K562 (cell line): ENCODE data around the gene NR1H3. TPM values are rescaled to one million over a fixed set of nuclear protein-coding genes. Genes with fewer than 3 reads are reported as not detected.

Experiments
- ATAC-seq: fragments of 200-7000 bp; cut with Tn5 transposase; 3 replicates; pipeline ENCODE4 v1.9.1; 2020; ENCODE audit warnings: moderate library complexity
- BruUV-seq: library from RNA; stranded (reverse); fragments of 400-500 nt; replicated peaks from 2 replicates; lab custom pipeline; 2021; lab: Mats Ljungman, UMichigan
- CTCF ChIA-PET: fragments of 300-600 bp; formaldehyde crosslinking; extraction: SDS; loops from one replicate; lab custom pipeline; 2021; ENCODE audit warnings: low intra/inter-chr PET ratio; lab: Yijun Ruan, JAX
- POLR2A ChIA-PET: fragments of 300-600, 350-650 bp; sonication (Branson Sonifier 250); formaldehyde crosslinking; extraction: SDS; loops from one replicate; lab custom pipeline; 2021; ENCODE audit warnings: antibody characterized with exemption, inconsistent platforms; lab: Yijun Ruan, JAX
- DNase-seq, 4 experiments: peaks; one replicate each; pipeline versions ENCODE4 v3.0.0 to v3.0.0-alpha.2; 2011 to 2018; ENCODE audit warnings: low spot score in 3 of 4, mixed read lengths in 3 of 4; ENCODE audit errors: extremely low read depth in 1 of 4
- FAIRE-seq: peaks from 2 replicates; lab custom pipeline; 2011; peaks lifted over from hg19 to GRCh38; lab: Jason Lieb, UNC
- H2AFZ ChIP-seq: 2 replicates; pipeline ENCODE4 v1.6.0; 2011; ENCODE audit warnings: low read depth, low read length, control low read depth, inconsistent platforms
- H3K27ac ChIP-seq: fragments of 200-600 bp; 3 replicates; pipeline ENCODE4 v1.8.0; 2011; ENCODE audit warnings: low read depth, mild to moderate bottlenecking, control low read depth, inconsistent platforms, low read length, moderate library complexity, mixed read lengths; ENCODE audit errors: extremely low read depth
- H3K27me3 ChIP-seq, 2 experiments: fragments of 300-600 bp in 1 of 2; 2 replicates in 1 of 2; 3 replicates in 1 of 2; pipeline versions ENCODE4 v1.6.0 to v1.8.0; 2011; ENCODE audit warnings: inconsistent platforms in 2 of 2, low read length in 2 of 2, mild to moderate bottlenecking in 1 of 2, mixed read lengths in 1 of 2, moderate library complexity in 1 of 2; ENCODE audit not compliant: control insufficient read depth in 2 of 2, insufficient read depth in 2 of 2
- H3K36me3 ChIP-seq: fragments of 300-600 bp; 3 replicates; pipeline ENCODE4 v1.8.0; 2011; ENCODE audit warnings: mild to moderate bottlenecking, low read length, inconsistent platforms; ENCODE audit not compliant: control insufficient read depth, insufficient read depth
- H3K4me1 ChIP-seq, 2 experiments: fragments of 200-600 bp in 1 of 2; replicated peaks in 1 of 2; 2 replicates in 1 of 2; 3 replicates in 1 of 2; pipeline versions ENCODE4 v1.5.1 to v1.8.0; 2011; ENCODE audit warnings: inconsistent platforms in 2 of 2, low read length in 2 of 2, mild to moderate bottlenecking in 1 of 2, mixed read lengths in 1 of 2, moderate library complexity in 1 of 2; ENCODE audit not compliant: control insufficient read depth in 2 of 2, insufficient read depth in 2 of 2
- H3K4me2 ChIP-seq: 2 replicates; pipeline ENCODE4 v1.6.1; 2011; ENCODE audit warnings: low read length, control low read depth, inconsistent platforms, mixed read lengths; ENCODE audit not compliant: insufficient read depth
- H3K4me3 ChIP-seq: fragments of 200-600 bp; sonication (generic), shearing (Covaris generic); 2 replicates; pipeline ENCODE4 v1.5.1; 2016; ENCODE audit warnings: control low read depth, inconsistent platforms
- H3K79me2 ChIP-seq: fragments of 200-600 bp; 3 replicates; pipeline ENCODE4 v1.8.0; 2011; ENCODE audit warnings: low read length, inconsistent platforms; ENCODE audit not compliant: control insufficient read depth, insufficient read depth
- H3K9ac ChIP-seq, 2 experiments: 2 replicates each; pipeline versions ENCODE4 v1.6.0 to v1.6.1; 2011; ENCODE audit warnings: low read depth in 2 of 2, low read length in 2 of 2, control low read depth in 1 of 2, inconsistent platforms in 1 of 2, mild to moderate bottlenecking in 1 of 2, mixed read lengths in 1 of 2; ENCODE audit not compliant: insufficient read depth in 1 of 2
- H3K9me1 ChIP-seq: one replicate; pipeline ENCODE4 v1.6.0; 2011; ENCODE audit warnings: inconsistent platforms, mild to moderate bottlenecking, low read length, moderate library complexity; ENCODE audit not compliant: control insufficient read depth, insufficient read depth
- H3K9me3 ChIP-seq: replicated peaks from 2 replicates; pipeline ENCODE4 v1.5.1; 2011; ENCODE audit warnings: low read depth, low read length, inconsistent platforms; ENCODE audit not compliant: control insufficient read depth, insufficient read depth
- H4K20me1 ChIP-seq: replicated peaks from 2 replicates; pipeline ENCODE4 v1.6.1; 2011; ENCODE audit warnings: low read length, inconsistent platforms, mixed read lengths; ENCODE audit not compliant: control insufficient read depth, insufficient read depth
- MEF2D ChIP-seq: conservative IDR thresholded peaks from 2 replicates; pipeline ENCODE4 v1.6.1; 2016; ENCODE audit warnings: low read depth, missing genetic modification characterization, missing compliant biosample characterization
- MXD1 ChIP-seq: fragments of 250-450 bp; sonication (Bioruptor Pico); IDR thresholded peaks from 2 replicates; pipeline ENCODE4 v1.8.0; 2021; ENCODE audit warnings: borderline replicate concordance, mild to moderate bottlenecking, moderate library complexity; ENCODE audit not compliant: poor library complexity, severe bottlenecking
- SUPT5H ChIP-seq: fragments of 450-650 bp; IDR thresholded peaks from 2 replicates; pipeline ENCODE4 v1.6.1; 2016
- WGBS: fragments of 100-300 bp; shearing (Covaris generic); methylation state at CpG from one replicate; pipeline ENCODE4 v1.1.6; 2016; ENCODE audit warnings: low coverage, mixed read lengths; ENCODE audit not compliant: insufficient coverage; ENCODE audit errors: missing lambda C conversion rate; 5-methylcytosine and 5-hydroxymethylcytosine counted together
- in situ Hi-C: fragments of 300-500 bp; cut with MboI; formaldehyde crosslinking; loops from 4 replicates; pipeline ENCODE4 v1.15.0; 2018; ENCODE audit warnings: inconsistent platforms, mixed read lengths
- intact Hi-C: fragments of 100-400 bp; cut with micrococcal nuclease; formaldehyde crosslinking; loops from 2 replicates; pipeline ENCODE4 v1.14.2; 2022
- polyA plus RNA-seq, 8 experiments: library from polyadenylated mRNA; depleted of rRNA in 4 of 8; stranded (reverse) in 5 of 8; unstranded in 3 of 8; fragments of >200 nt; fragmentation: Nextera tagmentation in 2 of 8; fragmentation: Illumina TruSeq in 1 of 8; extraction: Ambion mirVana in 2 of 8; extraction: Trizol in 1 of 8; gene quantifications; 2 replicates each; pipeline versions ENCODE4 v1.2.1 to v1.2.3, GENCODE V29; 2011 to 2014; ENCODE audit warnings: inconsistent platforms in 1 of 8, missing spikeins in 1 of 8
- total RNA-seq, 7 experiments: library from RNA; depleted of rRNA in 6 of 7; stranded (reverse); fragments of >200 nt in 6 of 7; fragmentation: Illumina TruSeq in 2 of 7; extraction: Trizol in 2 of 7; gene quantifications; 2 replicates each; pipeline versions ENCODE4 v1.2.1 to v1.2.3, GENCODE V29; 2011 to 2021; ENCODE audit warnings: low replicate concordance in 1 of 7
- TF ChIP-seq, protein P1 (sequence below): sonication (generic); formaldehyde crosslinking; IDR thresholded peaks from 2 replicates; pipeline ENCODE4 v1.8.0; 2022; ENCODE audit warnings: missing genetic modification reagents, mild to moderate bottlenecking, borderline replicate concordance
- TF ChIP-seq, protein P2 (sequence below): fragments of 150-350 bp; IDR thresholded peaks from 2 replicates; pipeline ENCODE4 v1.6.1; 2014; ENCODE audit warnings: low read depth, mild to moderate bottlenecking, low read length, borderline replicate concordance

NR1H3 gene
- total and polyA plus RNA-seq, 9 of the 15 experiments (the other 6 are each of a cell fraction or from before 2014, with no cell fraction given), result 8.2 to 26.0 (median 11.9) TPM

- Histone ChIP-seq H3K9ac (no peak overlapping the region), H3K36me3 (peaks cover 78% of the 10 kb centered on the region), H3K27me3 (no peaks in the 10 kb centered on the region), H3K4me3 (no peak overlapping the region), H3K4me2 (no peak overlapping the region), H3K9me1 (no peaks in the 10 kb centered on the region), H3K4me1 (no peaks in the 10 kb centered on the region), H3K79me2 (no peaks in the 10 kb centered on the region), H4K20me1 (no peaks in the 10 kb centered on the region), H3K27ac (no peak overlapping the region), H3K9me3 (no peaks in the 10 kb centered on the region), H2AFZ (no peak overlapping the region)
- intact Hi-C loops, result no loop called here
- no TSS peak for BruUV-seq
- ATAC-seq (no peak), DNase-seq (no peak), FAIRE-seq (no peak)
- in situ Hi-C loops, result no loop called here
- ChIA-PET POLR2A (interaction anchor here (0.6 to 1.5 kb wide), 7 partner anchors 10 to 380 kb away, joined by 3 to 6 read pairs (median 4); no protein-coding TSS in a partner anchor), CTCF (no interaction called here)
- WGBS, result 94% methylated on average over 4 of the region's 4 CpGs
- TF ChIP-seq SUPT5H (no peak), MXD1 (CRISPR knock-in tag) (no peak), MEF2D (tag) (no peak)
- TF ChIP-seq, protein P1, sequence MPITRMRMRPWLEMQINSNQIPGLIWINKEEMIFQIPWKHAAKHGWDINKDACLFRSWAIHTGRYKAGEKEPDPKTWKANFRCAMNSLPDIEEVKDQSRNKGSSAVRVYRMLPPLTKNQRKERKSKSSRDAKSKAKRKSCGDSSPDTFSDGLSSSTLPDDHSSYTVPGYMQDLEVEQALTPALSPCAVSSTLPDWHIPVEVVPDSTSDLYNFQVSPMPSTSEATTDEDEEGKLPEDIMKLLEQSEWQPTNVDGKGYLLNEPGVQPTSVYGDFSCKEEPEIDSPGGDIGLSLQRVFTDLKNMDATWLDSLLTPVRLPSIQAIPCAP (CRISPR knock-in tag), result no peak
- TF ChIP-seq, protein P2, sequence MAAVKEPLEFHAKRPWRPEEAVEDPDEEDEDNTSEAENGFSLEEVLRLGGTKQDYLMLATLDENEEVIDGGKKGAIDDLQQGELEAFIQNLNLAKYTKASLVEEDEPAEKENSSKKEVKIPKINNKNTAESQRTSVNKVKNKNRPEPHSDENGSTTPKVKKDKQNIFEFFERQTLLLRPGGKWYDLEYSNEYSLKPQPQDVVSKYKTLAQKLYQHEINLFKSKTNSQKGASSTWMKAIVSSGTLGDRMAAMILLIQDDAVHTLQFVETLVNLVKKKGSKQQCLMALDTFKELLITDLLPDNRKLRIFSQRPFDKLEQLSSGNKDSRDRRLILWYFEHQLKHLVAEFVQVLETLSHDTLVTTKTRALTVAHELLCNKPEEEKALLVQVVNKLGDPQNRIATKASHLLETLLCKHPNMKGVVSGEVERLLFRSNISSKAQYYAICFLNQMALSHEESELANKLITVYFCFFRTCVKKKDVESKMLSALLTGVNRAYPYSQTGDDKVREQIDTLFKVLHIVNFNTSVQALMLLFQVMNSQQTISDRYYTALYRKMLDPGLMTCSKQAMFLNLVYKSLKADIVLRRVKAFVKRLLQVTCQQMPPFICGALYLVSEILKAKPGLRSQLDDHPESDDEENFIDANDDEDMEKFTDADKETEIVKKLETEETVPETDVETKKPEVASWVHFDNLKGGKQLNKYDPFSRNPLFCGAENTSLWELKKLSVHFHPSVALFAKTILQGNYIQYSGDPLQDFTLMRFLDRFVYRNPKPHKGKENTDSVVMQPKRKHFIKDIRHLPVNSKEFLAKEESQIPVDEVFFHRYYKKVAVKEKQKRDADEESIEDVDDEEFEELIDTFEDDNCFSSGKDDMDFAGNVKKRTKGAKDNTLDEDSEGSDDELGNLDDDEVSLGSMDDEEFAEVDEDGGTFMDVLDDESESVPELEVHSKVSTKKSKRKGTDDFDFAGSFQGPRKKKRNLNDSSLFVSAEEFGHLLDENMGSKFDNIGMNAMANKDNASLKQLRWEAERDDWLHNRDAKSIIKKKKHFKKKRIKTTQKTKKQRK, result no peak
Observed at GRCh38 chr11:47296045-47296444, 38.2 kb downstream of the NR1H3 start.
